Sigmoid colon (tissue), 4 donors: ENCODE measurements around the gene MIGA2.

Experiments used
- EP300 ChIP-seq, 4 donors: sonication (generic); formaldehyde crosslinking; IDR thresholded peaks; one replicate each; pipeline ENCODE4 v1.6.1; 2017; ENCODE audit warnings: antibody characterized with exemption in 4 of 4
- POLR2A ChIP-seq, 2 donors: fragments of 450-650 bp; IDR thresholded peaks; one replicate each; pipeline ENCODE4 v1.6.1; 2016; ENCODE audit warnings: antibody characterized with exemption in 2 of 2, mild to moderate bottlenecking in 2 of 2, moderate library complexity in 2 of 2
- POLR2AphosphoS5 ChIP-seq, 4 donors: sonication (generic); formaldehyde crosslinking; IDR thresholded peaks; one replicate each; pipeline ENCODE4 v1.6.1; 2017; ENCODE audit warnings: antibody characterized with exemption in 4 of 4
- TF ChIP-seq, protein P1 (sequence below), 4 experiments: fragments of 450-650 bp in 3 of 4; fragments of 200-600 bp in 1 of 4; IDR thresholded peaks; one replicate each; pipeline ENCODE4 v1.5.1; 2016 to 2019; ENCODE audit warnings: antibody characterized with exemption in 4 of 4, mild to moderate bottlenecking in 3 of 4, moderate library complexity in 2 of 4

DNA sequence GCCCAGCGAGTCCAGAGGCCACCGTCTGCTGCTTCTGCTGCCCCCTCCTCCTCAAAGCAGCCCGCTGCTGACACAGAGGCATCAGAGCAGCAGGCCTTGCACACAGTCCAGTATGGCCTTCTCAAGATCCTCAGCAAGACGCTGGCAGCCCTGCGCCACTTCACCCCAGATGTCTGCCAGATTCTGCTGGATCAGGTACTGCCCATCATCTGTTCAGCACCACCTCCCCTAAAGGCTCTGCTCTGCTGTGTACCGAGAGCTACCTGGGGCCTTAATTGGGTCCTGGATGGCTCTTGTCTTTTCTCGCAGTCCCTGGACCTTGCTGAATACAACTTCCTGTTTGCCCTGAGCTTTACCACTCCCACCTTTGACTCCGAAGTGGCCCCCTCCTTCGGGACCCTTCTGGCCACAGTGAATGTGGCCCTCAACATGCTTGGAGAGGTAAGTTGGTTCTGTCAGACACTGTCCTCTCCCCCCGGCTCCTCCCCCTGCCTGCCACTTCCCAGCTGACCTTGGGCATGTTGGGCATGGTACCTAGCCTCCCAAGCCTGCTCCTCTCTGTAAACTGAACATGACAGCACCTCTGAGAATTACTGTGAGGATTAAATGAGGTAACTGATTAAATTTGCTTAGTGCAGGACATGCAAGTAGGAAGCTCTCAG, 31.0 kb upstream of the MIGA2 start:
- TF ChIP-seq POLR2A (IDR thresholded peaks at IDR 0.05) (no peak), EP300 (IDR thresholded peaks at IDR 0.05) (no peak), POLR2AphosphoS5 (IDR thresholded peaks at IDR 0.05) (no peak)
- TF ChIP-seq, protein P1, sequence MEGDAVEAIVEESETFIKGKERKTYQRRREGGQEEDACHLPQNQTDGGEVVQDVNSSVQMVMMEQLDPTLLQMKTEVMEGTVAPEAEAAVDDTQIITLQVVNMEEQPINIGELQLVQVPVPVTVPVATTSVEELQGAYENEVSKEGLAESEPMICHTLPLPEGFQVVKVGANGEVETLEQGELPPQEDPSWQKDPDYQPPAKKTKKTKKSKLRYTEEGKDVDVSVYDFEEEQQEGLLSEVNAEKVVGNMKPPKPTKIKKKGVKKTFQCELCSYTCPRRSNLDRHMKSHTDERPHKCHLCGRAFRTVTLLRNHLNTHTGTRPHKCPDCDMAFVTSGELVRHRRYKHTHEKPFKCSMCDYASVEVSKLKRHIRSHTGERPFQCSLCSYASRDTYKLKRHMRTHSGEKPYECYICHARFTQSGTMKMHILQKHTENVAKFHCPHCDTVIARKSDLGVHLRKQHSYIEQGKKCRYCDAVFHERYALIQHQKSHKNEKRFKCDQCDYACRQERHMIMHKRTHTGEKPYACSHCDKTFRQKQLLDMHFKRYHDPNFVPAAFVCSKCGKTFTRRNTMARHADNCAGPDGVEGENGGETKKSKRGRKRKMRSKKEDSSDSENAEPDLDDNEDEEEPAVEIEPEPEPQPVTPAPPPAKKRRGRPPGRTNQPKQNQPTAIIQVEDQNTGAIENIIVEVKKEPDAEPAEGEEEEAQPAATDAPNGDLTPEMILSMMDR (IDR thresholded peaks at IDR 0.05), result no peak
